ENCODE results near the gene ZSCAN31. TPM values are rescaled to one million over a fixed set of nuclear protein-coding genes. Genes with fewer than 3 reads are reported as not detected.

Gene ZSCAN31
- total RNA-seq, 1 experiment from 2014 or later, result 235 TPM

DNA sequence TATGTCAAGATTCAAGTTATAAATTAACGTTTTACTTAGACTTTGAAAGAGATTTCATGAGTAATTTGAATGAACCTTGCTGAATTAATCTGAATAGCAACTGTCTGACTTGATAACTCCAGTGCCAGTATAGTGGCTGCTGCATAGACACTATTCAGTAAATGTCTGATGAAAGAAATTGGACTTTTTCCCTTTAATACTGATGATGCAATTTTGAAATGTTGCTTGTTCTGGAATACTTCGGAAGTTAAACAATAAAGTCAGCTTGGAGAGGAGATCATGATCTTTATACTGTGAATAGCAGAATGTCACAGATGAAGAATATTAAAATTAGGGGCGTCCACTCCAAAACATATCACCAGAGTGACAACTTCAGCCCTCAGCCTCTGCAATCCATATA is 58.2 kb downstream of the ZSCAN31 start:
- DNase-seq (ENCODE audit: low read depth), result no peak
- in situ Hi-C loops (cut with HindIII; ENCODE audit: low pct_unique_long_range_greater_than_20kb, low sequenced_read_pairs), result no loop called here

DNA sequence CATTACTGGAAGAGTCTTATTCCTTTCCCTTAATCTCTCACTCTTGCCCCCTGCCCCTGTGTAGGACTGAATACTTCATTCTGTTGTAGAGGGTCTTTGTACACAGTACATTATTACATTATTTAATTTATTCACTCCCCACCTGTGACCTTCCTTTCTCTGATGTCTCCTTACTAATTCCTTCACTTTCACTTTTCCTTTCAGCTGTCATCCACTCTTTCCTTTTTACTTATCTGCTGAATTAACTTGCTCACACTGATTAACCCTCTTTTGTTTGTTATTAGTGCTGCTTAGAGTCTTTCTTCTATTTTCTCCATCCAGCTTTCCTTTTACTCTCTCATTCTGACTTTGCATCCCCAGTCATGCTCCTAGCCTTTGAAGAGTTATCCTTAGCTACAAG is 61.1 kb downstream of the ZSCAN31 start:
- DNase-seq (ENCODE audit: low read depth), result no peak
- in situ Hi-C loops (cut with HindIII; ENCODE audit: low pct_unique_long_range_greater_than_20kb, low sequenced_read_pairs), result no loop called here

Other genes starting within 250 kb of the ZSCAN31 start
- gene ZSCAN16, start 211.5 kb downstream of the ZSCAN31 start, total RNA-seq (2014; rRNA removed; shearing (Covaris generic); ENCODE audit: low replicate concordance), result 0.88 and 4.8 TPM in 2 replicates
- gene ZKSCAN8, start 194.3 kb downstream of the ZSCAN31 start, total RNA-seq (2014; rRNA removed; shearing (Covaris generic); ENCODE audit: low replicate concordance), result 6.9 TPM in 2 replicates
- gene ZSCAN9, start 110.9 kb downstream of the ZSCAN31 start, total RNA-seq (2014; rRNA removed; shearing (Covaris generic); ENCODE audit: low replicate concordance), result 11.3 and 17.1 TPM in 2 replicates
- gene ZKSCAN4, start 83.9 kb downstream of the ZSCAN31 start, total RNA-seq (2014; rRNA removed; shearing (Covaris generic); ENCODE audit: low replicate concordance), result 6.6 and 16.9 TPM in 2 replicates
- gene NKAPL, start 76.9 kb downstream of the ZSCAN31 start, total RNA-seq (2014; rRNA removed; shearing (Covaris generic); ENCODE audit: low replicate concordance), result not detected in 2 replicates
- gene ZSCAN26, start 69.0 kb downstream of the ZSCAN31 start, total RNA-seq (2014; rRNA removed; shearing (Covaris generic); ENCODE audit: low replicate concordance), result 20.0 and 29.9 TPM in 2 replicates
- gene PGBD1, start 54.6 kb downstream of the ZSCAN31 start, total RNA-seq (2014; rRNA removed; shearing (Covaris generic); ENCODE audit: low replicate concordance), result 0.52 TPM in 1 of 2 replicates, not detected in the other
- 5.9 and 6.2 TPM in 2 replicates for gene ZKSCAN3, start 13.8 kb upstream of the ZSCAN31 start, total RNA-seq (2014; rRNA removed; shearing (Covaris generic); ENCODE audit: low replicate concordance)
- 6.9 and 7.3 TPM in 2 replicates for gene ZSCAN12, start 63.6 kb upstream of the ZSCAN31 start, total RNA-seq (2014; rRNA removed; shearing (Covaris generic); ENCODE audit: low replicate concordance)
- 1.2 and 13.7 TPM in 2 replicates for gene ZSCAN23, start 107.3 kb upstream of the ZSCAN31 start, total RNA-seq (2014; rRNA removed; shearing (Covaris generic); ENCODE audit: low replicate concordance)
- not detected in 2 replicates for gene GPX6, start 179.6 kb upstream of the ZSCAN31 start, total RNA-seq (2014; rRNA removed; shearing (Covaris generic); ENCODE audit: low replicate concordance)
- gene GPX5, start 189.7 kb upstream of the ZSCAN31 start, total RNA-seq (2014; rRNA removed; shearing (Covaris generic); ENCODE audit: low replicate concordance), result not detected in 2 replicates